ENCODE results near the gene AQP2.

The AQP2 gene

DNA sequence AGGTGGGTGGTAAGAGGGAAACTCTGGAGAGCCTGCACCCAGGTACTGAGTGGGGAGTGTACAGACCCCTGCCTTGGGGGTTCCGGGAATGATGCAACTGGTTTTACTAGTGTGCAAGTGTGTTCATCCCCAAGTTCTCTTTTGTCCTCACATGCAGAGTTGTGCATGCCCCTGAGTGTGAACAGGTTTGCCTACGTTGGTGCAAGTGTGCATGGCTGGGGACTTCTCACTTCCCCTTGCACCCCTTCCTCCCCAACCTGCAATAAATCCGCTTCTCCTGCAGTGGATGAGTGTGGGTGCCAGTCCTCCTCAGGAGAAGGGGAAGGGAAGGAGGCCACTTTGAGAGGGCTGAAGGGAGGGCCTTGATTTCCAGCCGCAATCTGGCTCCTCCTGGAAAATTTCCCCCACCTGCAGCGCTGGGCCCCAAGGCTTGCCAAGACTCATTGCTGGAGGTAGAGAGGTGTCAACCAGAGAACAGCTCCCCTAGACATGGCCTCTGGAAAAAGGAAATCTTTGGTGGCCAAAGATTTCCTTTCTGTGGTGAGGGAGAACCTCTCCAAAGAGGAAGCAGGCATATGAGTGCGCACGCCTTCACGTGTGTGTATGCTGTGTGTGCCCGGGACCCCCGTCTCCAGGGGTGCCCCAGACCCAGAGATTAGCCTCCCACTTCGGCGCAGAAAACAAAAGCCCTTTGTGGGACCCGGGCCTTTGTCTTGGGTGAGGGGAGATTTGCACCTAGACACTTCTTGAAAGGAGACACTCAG is 5.5 kb downstream of the AQP2 start:
- DNase-seq (ENCODE audit: low spot score), result no peak

DNA sequence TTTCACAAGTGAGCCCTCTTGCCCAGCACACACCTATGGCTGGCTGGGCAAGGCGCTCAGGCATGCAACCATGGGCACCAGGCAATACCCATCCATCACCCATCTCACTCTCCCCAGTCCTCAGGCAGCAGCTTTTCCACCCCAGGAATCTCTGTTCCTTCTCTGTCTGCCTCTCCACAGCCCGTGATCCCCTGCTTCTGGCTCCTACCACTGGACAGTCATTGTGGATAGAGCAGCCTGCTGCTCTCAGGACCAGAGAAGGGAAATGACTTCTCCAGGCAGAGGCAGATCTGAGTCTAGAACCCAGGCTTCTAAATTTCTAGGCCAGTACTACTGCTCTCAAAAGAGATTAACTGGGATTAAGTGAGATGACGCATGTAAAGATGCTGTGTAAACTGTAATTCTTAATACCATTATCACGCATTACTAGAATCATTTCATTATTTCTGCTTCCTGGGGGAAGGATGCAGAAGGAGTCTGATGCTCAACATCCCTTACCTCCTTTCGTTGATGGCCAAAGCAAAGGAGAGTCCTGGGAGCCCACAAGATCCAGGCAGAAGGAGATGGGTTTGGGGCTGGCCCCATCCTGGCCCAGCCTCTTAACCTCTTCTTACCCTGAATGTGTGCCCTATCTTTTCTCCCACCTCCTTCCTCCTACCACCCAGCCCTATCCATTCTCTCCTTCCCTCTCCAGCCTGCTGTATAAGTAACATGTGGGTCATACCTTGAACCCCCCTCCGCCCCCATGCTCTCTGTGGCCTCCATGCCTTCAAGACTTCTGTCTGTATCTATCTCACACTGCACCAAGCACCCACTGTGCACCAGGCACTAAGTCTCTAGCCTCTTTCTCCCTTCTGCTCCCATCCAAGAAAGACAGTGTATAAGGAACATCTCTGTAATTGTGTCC is 6.4 kb downstream of the AQP2 start:
- DNase-seq (ENCODE audit: low spot score), result no peak

DNA sequence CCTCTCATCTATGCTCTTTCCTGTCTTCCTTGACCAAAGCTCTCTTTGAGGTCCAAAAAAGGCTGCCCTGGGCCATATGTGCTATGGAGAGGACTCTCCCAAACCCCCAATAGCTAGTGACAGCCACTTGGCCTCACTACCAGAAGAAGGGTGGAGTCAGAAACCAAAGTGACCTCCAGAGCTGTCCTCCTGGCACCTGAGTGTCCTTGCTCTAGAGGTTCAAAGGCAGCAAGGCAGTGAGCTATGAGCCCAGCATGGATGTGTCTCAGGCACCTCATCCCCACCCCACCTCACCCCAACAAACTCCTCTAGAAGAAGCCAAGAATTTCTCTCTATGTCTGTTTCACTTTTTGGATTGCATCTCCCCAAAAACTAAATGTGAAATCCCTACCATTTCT is 7.0 kb downstream of the AQP2 start:
- DNase-seq (ENCODE audit: low spot score), result no peak

DNA sequence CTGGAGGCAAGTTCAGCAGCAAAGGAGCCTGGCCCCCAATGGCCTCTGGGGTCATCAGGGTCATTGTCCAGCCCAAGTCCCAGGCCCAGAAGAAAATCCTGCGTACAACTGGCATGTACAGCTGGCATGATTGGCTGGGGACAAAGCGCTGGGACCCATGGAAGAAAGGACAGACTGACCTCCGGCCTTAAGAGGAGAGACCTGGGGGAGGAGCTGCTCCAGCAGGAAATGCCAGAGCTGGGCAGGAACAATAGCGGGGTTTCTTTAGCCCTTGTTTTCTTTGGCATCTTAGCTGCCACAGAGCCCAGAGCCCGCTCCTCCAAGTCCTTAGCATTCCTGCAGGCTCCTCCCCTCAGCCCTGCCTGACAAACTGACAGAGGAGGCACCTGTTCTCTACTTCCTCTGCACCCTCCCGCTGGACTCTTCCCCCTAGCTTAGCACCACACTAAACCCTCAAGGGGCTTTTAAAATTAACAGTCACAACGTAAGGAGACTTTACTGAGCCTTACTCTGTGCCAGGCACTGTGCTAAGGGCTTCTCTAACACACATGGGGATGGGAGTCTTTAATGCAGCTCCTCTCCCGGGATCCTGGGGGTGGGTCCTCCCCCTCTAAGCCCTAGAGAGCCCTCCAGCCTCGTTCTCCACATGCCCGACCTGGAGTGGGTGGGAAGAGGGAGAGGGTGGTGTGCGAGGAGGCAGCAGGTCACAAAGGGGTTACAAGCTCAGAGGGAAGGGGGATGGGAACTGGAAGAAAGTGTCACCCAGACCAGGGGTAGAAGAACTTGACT is 9.3 kb downstream of the AQP2 start:
- no peak for DNase-seq (ENCODE audit: low spot score)

DNA sequence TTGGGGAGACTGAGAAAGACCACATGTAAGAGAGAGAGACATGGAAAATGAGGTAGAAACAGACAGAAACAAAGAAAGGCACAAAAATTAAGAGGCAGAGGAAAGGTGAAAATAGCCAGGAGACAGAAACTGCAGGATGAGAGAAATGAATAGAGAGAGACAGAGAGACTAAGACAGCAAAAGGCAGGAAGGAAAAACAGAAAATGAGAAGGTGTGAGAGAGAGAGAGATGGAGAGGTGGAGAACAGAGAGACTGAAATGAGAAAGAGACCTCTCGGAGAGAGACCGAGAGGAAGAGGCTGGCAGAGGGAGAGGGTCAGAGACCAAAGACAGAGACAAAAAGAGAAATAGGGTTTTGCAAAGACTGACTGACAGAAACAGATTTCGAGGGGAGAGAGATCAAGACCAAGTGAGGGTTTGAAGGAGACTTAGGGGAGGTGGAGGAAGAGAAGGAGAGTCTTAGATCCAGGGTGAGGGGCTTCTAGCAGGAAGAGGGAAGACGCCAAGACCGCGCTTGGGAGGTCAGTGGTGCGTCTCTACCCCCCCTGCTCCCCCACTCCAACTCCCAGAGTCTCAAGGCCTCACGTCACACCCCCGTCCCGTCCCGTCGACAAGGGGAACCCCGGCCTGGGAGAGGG is 10.1 kb downstream of the AQP2 start:
- no peak for DNase-seq (ENCODE audit: low spot score)

DNA sequence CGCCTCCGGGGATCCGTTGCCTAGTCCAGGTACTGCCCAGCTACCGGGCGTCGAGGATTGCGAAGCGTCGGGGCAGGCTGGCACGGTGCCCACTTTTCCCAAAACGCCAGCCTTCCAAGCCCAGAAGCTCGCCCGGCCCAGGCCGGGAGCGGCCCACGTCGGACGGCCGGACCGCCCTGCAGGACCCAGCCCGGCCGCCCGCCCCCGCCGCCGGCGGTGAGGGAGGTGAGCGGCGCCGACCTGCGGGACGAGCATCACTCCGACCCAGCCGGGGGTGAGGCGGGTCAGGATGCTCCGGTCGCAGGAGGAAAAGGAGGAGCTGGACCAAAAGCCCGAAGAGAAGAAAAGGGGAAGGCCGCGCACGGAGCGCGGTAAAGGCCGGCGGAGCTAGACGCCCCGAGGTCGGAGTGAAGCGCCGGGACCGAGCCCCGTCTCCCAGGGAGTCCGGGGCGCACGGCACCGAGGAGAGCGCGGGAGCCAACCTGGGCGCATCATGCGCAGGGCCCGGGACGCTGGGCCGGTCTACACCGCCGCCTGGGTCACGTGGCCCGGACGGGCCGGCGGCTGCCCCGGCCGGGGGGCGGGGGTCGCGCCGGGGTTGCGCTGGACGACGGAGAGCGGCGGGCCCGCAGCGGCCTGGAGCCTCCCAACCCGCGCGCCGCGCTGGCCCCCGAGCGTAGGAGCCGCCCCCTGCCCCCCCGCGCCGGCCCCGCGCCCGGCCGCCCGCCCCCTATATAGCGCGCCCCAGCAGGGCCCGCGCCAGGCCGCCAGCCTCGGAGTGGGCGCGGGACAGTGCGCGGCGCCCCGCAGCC is 10.8 kb downstream of the AQP2 start, which contains the start of gene AQP5:
Gene AQP5, plus strand, starts transcription at position 762 of the 812 bp plus-strand sequence. CDS start 146 bp downstream, outside the sequence.
- no peak for DNase-seq (ENCODE audit: low spot score)

DNA sequence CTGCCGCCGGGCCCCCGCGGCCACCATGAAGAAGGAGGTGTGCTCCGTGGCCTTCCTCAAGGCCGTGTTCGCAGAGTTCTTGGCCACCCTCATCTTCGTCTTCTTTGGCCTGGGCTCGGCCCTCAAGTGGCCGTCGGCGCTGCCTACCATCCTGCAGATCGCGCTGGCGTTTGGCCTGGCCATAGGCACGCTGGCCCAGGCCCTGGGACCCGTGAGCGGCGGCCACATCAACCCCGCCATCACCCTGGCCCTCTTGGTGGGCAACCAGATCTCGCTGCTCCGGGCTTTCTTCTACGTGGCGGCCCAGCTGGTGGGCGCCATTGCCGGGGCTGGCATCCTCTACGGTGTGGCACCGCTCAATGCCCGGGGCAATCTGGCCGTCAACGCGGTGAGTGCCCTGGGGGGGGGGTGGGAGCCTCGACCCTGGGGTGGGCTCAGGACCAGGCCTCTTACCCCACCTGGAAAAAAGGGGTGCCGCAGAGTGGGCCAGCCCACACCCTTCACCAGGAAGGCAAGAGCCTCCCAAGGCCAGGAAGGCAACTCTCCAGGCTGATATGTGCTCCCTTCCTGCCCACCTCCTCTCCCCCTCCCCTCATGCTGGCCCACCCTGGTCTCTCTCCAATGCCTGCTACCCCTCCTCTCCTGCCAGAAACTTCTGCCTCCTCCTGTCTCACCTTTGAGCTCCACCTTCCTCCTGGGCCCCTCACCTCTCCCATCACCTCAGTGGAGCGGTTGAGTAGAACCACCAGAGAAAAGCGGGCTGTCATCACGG is 11.6 kb downstream of the AQP2 start:
- DNase-seq (ENCODE audit: low spot score), result no peak

DNA sequence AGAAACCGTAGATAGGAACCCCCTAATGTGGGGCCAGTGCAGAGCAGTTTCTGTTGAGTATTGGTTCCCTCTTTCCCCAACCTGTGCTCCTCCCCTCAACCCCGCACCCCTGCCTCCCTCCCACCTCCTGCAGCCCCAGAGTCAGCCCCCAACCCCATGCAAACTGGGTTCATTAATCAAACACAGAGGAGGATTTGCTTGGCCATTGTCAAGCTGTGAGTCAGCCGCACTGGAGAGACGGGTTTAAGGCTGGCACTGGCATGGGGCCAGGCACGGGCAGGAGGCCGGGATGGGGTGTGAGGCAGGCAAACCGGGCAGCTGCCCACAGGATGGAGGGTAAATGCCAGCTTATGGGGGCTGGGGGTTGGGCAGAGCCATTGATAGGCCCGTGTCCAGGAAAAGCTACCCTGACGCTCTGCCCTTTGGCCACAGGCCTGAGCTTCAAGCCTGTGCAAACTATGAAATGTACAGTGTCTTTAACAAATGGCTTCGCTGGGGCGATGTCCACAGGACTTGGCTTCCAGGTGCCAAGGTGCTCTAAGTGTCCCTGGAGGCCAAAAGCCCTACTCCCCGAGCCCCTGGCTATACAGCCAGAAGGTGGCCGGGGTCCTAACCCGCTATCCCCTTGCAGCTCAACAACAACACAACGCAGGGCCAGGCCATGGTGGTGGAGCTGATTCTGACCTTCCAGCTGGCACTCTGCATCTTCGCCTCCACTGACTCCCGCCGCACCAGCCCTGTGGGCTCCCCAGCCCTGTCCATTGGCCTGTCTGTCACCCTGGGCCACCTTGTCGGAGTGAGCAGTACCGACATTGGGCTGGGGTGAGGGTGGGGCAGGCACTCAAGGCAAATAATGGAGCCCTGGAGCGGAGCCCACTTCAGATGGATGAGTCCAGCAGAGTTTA is 12.6 kb downstream of the AQP2 start:
- DNase-seq (ENCODE audit: low spot score), result no peak

DNA sequence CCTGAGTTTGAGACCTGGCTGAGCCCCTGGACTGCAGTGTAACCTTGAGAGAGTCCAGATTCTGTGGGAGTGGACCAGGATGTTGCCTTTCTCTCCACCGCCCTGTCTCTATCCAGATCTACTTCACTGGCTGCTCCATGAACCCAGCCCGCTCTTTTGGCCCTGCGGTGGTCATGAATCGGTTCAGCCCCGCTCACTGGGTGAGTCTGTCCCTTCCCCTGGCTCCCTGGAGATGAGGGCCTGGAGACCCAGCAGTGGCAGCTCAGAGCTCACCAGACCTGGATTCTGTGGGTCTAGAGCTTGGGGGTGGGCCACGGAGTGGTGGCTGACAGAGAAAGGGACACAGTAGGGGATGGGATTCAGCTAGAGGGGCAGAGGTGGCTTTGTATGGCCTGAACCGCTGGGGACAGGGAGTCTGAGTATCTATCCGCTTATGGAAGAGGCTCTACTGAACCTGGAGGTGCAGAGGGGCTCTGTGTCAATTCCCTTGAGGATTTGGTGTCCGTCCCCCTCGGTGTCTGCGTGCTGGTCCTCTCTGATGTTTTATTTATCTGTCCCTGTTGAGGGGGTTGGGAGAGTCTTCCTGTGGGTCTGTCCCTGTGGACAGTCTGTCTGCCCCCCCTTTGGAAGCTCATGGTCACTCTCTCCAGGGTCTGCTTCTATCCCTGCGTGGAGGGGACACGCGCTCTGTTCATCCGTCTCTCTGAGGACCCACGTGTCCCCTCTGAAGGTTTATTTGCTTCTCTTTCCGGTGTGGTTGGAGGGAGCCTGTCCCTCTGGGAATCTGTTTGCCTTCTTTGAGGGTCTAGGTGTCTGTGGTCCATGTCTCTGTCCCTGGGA is 13.7 kb downstream of the AQP2 start:
- no peak for DNase-seq (ENCODE audit: low spot score)

DNA sequence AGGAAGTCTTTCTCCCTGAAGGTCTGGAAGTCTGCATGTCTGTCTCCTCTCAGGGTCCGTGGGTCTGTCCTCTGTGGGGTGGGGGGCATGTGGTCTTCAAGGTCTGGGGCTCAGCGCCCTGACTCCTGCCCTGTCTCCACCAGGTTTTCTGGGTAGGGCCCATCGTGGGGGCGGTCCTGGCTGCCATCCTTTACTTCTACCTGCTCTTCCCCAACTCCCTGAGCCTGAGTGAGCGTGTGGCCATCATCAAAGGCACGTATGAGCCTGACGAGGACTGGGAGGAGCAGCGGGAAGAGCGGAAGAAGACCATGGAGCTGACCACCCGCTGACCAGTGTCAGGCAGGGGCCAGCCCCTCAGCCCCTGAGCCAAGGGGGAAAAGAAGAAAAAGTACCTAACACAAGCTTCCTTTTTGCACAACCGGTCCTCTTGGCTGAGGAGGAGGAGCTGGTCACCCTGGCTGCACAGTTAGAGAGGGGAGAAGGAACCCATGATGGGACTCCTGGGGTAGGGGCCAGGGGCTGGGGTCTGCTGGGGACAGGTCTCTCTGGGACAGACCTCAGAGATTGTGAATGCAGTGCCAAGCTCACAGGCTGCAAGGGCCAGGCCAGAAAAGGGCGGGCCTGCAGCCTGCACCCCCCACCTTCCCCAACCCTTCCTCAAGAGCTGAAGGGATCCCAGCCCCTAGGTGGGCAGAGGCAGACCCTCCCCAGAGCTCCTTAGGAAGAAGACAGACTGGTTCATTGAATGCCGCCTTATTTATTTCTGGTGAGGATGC is 14.5 kb downstream of the AQP2 start:
- DNase-seq (ENCODE audit: low spot score), result no peak

DNA sequence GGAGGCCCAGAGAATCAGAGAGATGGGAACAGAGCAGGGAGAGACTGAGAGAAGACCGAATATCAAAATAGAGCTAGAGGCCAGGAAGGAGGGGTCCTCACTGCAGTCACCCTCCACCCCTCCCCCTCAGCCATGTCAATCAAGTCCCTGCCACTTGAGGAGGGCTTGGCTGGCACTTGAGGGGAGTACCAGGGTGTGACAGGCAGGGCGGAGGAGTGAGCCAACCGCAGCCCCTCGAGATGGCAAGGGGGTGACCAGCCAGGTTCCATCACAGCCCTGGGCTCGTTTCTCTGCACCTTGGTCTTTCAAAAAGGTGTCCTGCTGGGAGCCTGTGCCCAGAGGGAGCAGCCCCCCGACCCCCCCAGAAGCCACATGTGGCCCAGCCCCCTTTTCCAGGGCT is 15.3 kb downstream of the AQP2 start:
- DNase-seq (ENCODE audit: low spot score), result no peak

DNA sequence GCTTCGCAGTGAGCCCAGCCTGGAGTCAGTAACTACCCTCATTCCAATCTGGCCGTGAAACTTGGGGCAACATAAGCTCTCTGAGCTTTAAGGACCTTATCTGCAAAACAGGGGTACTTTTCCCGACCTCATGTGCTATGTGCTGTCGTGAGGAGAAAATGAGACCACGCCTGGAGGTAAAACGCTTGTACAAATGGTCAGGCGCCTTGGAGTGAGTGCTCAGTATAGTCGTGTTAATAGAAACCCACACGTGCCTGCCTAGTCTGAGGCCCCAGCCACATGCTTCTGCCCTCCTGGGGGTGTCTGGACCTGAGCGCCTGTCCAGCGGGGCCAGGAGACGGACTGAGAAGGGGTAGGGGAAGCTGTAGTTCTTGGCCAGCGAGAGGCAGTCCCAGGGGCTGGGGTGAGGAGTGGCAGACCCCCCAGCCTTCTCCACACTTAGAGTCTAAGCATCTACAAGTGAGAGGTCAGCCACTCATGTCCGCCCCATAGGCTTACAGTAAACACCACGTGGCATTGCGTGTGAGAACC is 16.0 kb downstream of the AQP2 start:
- no peak for DNase-seq (ENCODE audit: low spot score)

DNA sequence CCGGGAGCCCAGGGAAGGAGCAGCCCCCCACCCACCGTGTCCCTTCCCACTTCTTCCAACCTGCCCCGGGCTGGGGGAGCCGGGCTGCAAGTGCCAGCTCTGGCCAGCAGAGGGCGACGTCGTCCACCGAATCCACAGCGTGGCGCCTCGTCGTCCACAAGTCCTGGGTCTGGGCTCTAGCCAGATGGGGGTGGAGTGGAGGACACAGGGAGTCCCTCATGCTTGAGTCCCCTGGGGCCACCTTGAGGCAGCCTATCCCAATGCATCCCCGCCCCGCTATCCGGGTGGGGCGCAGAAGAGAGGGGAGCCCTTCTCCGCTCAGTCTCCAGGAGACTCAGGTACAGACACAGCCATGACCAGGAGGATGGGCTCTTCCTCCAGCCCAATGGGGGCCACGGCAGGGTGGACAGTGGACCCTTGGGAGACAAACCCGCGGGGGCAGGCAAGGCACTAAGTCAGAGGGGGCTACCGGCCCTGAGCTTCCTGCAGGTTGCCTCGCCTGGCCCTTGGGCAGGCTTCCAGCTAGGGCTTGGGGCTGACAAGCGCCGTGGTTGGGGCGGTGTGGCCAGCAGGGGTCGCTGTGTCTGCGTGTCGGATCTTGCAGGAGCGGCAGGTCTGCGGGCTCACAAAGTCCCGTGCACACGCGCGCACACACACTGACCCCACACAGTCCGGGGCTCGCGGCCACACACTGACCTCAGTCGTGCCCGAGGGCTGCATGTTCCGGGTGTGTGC is 16.7 kb downstream of the AQP2 start:
- DNase-seq (ENCODE audit: low spot score), result peak; percentile 87

DNA sequence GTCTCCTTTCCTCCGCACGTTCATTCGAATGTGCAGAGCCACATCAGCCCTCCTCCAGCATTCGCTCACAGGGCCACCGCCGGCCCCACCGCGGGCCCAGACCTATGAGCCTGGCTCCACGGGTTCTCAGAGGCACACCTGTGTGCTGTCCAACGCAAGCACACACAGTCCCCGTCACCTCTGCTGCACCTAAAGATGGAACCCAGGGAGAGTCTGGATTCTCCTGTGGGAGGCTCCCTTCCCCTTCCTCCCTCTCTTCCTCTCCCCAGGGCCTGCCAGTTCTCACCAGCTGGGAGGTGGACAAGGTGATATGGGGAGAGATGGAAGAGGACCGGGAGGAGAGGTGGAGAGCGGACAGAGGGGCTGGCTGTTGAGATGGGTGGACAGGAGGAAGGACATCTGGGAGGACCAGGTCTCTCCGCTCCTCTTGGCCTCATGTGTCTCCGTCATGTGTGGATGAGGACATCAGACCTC is 17.3 kb downstream of the AQP2 start:
- DNase-seq (ENCODE audit: low spot score), result no peak

DNA sequence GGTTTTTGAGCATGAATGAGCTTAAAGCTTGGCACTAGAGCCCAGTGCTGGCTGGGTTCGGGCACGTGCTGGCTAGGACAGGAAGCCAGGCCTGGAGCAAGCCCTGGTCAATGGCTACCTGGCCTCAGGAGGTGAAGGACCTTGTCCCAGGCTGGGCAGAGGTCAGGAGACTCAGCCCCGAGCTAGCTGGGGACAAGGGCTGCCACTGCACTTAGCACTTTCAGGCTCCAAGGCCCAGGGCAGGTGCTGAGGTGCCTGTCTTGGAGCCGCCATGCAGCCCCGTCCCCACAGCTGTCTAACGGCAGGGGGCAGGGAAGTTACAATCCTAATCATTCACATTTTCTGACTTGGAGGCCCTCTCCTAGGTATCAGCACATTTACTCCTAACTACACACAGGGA is 17.9 kb downstream of the AQP2 start:
- DNase-seq (ENCODE audit: low spot score), result no peak

DNA sequence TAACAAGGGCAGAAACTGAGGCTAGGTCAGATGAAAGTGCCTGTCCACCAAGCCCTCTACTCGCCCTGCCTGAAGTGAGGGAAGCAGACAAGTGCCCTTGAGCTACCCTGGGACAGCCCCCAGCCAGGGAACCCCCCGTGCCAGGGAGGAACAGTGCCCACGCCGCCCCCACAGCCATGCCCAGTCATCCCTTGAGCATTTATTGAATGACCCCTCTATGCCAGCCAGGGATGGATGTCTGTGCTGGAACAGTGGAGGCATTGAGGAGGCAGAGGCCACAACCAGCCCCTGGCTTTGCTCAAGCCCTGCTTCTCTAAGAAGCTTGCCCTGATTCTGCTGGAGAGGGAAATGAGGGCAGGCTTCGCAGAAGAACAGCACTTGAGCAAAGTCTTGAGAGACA is 18.5 kb downstream of the AQP2 start:
- no peak for DNase-seq (ENCODE audit: low spot score)
